Measurements from ENCODE around the gene UTP18. TPM values are rescaled to one million over a fixed set of nuclear protein-coding genes. Genes with fewer than 3 reads are reported as not detected.

UTP18 gene
- total and polyA plus RNA-seq, 9 of the 15 experiments (the other 6 are each of a cell fraction or from before 2014, with no cell fraction given): 31.1 to 99.2 (median 66.7) TPM

DNA sequence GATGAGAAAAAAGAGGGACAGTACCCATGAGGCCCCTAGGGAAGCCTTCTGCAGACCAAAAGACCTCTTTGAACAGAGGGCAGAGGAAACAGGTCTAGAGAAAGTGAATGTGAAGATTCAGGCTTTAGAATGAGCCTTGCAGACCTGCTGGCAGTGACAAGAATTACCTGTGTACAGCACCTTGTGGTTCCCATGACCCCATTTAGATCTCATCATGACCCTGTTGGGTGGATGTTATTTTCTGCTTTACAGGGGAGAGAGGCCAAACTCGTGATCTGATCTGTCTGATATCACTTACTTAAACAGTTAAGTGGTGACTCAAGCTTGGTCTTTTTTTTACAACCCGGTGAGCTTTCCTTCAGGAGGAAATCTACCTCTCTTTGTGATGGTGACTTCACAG, 81.9 kb downstream of the UTP18 start:
- Histone ChIP-seq H3K4me3 (no peak overlapping the region), H3K27me3 (ENCODE audit: control insufficient read depth in 2 of 2, insufficient read depth in 2 of 2, low read length in 2 of 2) (peaks cover 2 to 20% of the 10 kb centered on the region in 2 experiments; a peak in 4 of 5 replicates), H3K27ac (ENCODE audit: extremely low read depth, low read depth, low read length) (no peak overlapping the region), H3K9ac (ENCODE audit: insufficient read depth in 1 of 2, low read depth in 2 of 2, low read length in 2 of 2) (no peak overlapping the region), H4K20me1 (replicated peaks; ENCODE audit: control insufficient read depth, insufficient read depth, low read length) (no peaks in the 10 kb centered on the region), H3K79me2 (ENCODE audit: control insufficient read depth, insufficient read depth, low read length) (no peaks in the 10 kb centered on the region), H2AFZ (ENCODE audit: low read depth, low read length) (no peak overlapping the region), H3K36me3 (ENCODE audit: control insufficient read depth, insufficient read depth, low read length) (no peaks in the 10 kb centered on the region), H3K9me1 (ENCODE audit: control insufficient read depth, insufficient read depth, low read length) (no peaks in the 10 kb centered on the region), H3K4me1 (replicated peaks in 1 of 2; ENCODE audit: control insufficient read depth in 2 of 2, insufficient read depth in 2 of 2, low read length in 2 of 2) (no peaks in the 10 kb centered on the region; a peak in 2 of 5 replicates), H3K4me2 (ENCODE audit: insufficient read depth, low read length) (no peak overlapping the region), H3K9me3 (replicated peaks; ENCODE audit: control insufficient read depth, insufficient read depth, low read depth, low read length) (no peaks in the 10 kb centered on the region)
- in situ Hi-C loops (cut with MboI): no loop called here
- no peak for FAIRE-seq
- intact Hi-C loops (cut with micrococcal nuclease): no loop called here
- 0% methylated on average over 2 of the region's 2 CpGs for WGBS (ENCODE audit: insufficient coverage, low coverage, missing lambda C conversion rate)
- TF ChIP-seq NCOA4 (IDR thresholded peaks at IDR 0.05; ENCODE audit: partially characterized antibody): no peak
- TF ChIP-seq FOSL1 (tag; conservative IDR thresholded peaks at IDR 0.05): 0 out of 2 replicates have a peak, but pooled peaks have one; percentile 54
- no TSS peak for BruUV-seq (replicated peaks)
- ChIA-PET CTCF (ENCODE audit: low intra/inter-chr PET ratio) (no interaction called here), POLR2A (interaction anchor here (1.2 kb wide), 1 partner anchor 182 kb away, joined by 3 read pairs; no protein-coding TSS in a partner anchor)
- no peak for ATAC-seq
- DNase-seq (ENCODE audit: extremely low read depth in 1 of 4, low spot score in 3 of 4): no peak

DNA sequence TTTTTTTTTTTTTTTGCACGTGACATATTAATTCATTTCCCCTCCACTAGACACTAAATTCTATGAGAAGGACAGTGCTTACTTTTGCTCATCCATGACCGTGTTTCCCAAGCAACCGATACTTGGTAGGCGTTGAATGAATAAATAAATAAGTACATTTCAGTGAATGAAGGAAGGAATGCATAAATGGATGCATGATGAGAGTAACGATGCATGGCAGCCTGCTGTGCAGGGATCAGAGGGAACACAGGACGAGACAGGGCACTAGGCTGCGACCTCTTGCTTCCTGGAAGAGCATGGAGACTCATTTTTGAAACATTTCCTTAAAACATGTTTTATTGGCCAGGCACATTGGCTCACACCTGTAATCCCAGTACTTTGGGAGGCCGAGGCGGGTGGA, 84.2 kb downstream of the UTP18 start:
- ATAC-seq (no peak), DNase-seq (ENCODE audit: extremely low read depth in 1 of 4, low spot score in 3 of 4) (no peak), FAIRE-seq (no peak)
- Histone ChIP-seq H3K9ac (ENCODE audit: insufficient read depth in 1 of 2, low read depth in 2 of 2, low read length in 2 of 2) (no peak overlapping the region), H3K4me3 (no peak overlapping the region), H3K9me1 (ENCODE audit: control insufficient read depth, insufficient read depth, low read length) (no peaks in the 10 kb centered on the region), H2AFZ (ENCODE audit: low read depth, low read length) (no peak overlapping the region), H3K27ac (ENCODE audit: extremely low read depth, low read depth, low read length) (no peak overlapping the region), H3K4me1 (replicated peaks in 1 of 2; ENCODE audit: control insufficient read depth in 2 of 2, insufficient read depth in 2 of 2, low read length in 2 of 2) (no peaks in the 10 kb centered on the region; a peak in 2 of 5 replicates), H3K27me3 (ENCODE audit: control insufficient read depth in 2 of 2, insufficient read depth in 2 of 2, low read length in 2 of 2) (peaks cover 3 to 17% of the 10 kb centered on the region in 2 experiments), H4K20me1 (replicated peaks; ENCODE audit: control insufficient read depth, insufficient read depth, low read length) (no peaks in the 10 kb centered on the region), H3K36me3 (ENCODE audit: control insufficient read depth, insufficient read depth, low read length) (no peaks in the 10 kb centered on the region), H3K79me2 (ENCODE audit: control insufficient read depth, insufficient read depth, low read length) (no peaks in the 10 kb centered on the region), H3K9me3 (replicated peaks; ENCODE audit: control insufficient read depth, insufficient read depth, low read depth, low read length) (no peaks in the 10 kb centered on the region), H3K4me2 (ENCODE audit: insufficient read depth, low read length) (no peak overlapping the region)
- TF ChIP-seq CBX3 (IDR thresholded peaks at IDR 0.05; ENCODE audit: borderline replicate concordance in 1 of 2, low read length in 2 of 2): no peak
- TF ChIP-seq NELFE (IDR thresholded peaks at IDR 0.05; ENCODE audit: insufficient read depth, insufficient read length): no peak
- TF ChIP-seq ETV5 (CRISPR knock-in tag; IDR thresholded peaks at IDR 0.05; ENCODE audit: low read depth): no peak
- TF ChIP-seq POLR3A (IDR thresholded peaks at IDR 0.05; ENCODE audit: borderline replicate concordance, extremely low read depth, insufficient read depth, insufficient read length): no peak
- no peak for TF ChIP-seq ZNF197 (CRISPR knock-in tag; IDR thresholded peaks at IDR 0.05; ENCODE audit: low read depth)
- no peak for TF ChIP-seq GABPB2 (CRISPR knock-in tag; conservative IDR thresholded peaks at IDR 0.05)
- TF ChIP-seq ZNF3 (CRISPR knock-in tag; IDR thresholded peaks at IDR 0.05): no peak
- no peak for TF ChIP-seq ZFP30 (CRISPR knock-in tag; IDR thresholded peaks at IDR 0.05; ENCODE audit: borderline replicate concordance)
- no peak for TF ChIP-seq ZNF133 (CRISPR knock-in tag; IDR thresholded peaks at IDR 0.05)
- no peak for TF ChIP-seq ZNF354B (CRISPR knock-in tag; IDR thresholded peaks at IDR 0.05)
- no peak for TF ChIP-seq CBX1 (IDR thresholded peaks at IDR 0.05; ENCODE audit: low read depth)
- no peak for TF ChIP-seq KDM2B (CRISPR knock-in tag; IDR thresholded peaks at IDR 0.05)
- TF ChIP-seq ZNF764 (CRISPR knock-in tag; IDR thresholded peaks at IDR 0.05; ENCODE audit: low read depth): no peak
- TF ChIP-seq, protein P1, sequence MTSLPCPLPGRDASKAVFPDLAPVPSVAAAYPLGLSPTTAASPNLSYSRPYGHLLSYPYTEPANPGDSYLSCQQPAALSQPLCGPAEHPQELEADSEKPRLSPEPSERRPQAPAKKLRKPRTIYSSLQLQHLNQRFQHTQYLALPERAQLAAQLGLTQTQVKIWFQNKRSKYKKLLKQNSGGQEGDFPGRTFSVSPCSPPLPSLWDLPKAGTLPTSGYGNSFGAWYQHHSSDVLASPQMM (CRISPR knock-in tag; IDR thresholded peaks at IDR 0.05): no peak
- no peak for TF ChIP-seq U2AF2 (optimal IDR thresholded peaks at IDR 0.05; ENCODE audit: low read depth, low read length)
- 1% methylated on average over 9 of the region's 9 CpGs for WGBS (ENCODE audit: insufficient coverage, low coverage, missing lambda C conversion rate)
- BruUV-seq (replicated peaks): no TSS peak
- intact Hi-C loops (cut with micrococcal nuclease): no loop called here
- in situ Hi-C loops (cut with MboI): no loop called here
- ChIA-PET CTCF (ENCODE audit: low intra/inter-chr PET ratio) (no interaction called here), POLR2A (no interaction called here)
